ENCODE results near the gene LRSAM1. TPM values are rescaled to one million over a fixed set of nuclear protein-coding genes. Genes with fewer than 3 reads are reported as not detected.
A peak's percentile ranks its signal among the peaks of the same experiment; 100 is the strongest.
"Not testable (repeated sequence)": the region's sequence is repeated elsewhere in the genome, so short reads cannot be mapped to it uniquely, and the experiment has no call there.

The LRSAM1 gene
- polyA plus RNA-seq, 10 donors: 10.8 to 15.1 (median 13.6) TPM

DNA sequence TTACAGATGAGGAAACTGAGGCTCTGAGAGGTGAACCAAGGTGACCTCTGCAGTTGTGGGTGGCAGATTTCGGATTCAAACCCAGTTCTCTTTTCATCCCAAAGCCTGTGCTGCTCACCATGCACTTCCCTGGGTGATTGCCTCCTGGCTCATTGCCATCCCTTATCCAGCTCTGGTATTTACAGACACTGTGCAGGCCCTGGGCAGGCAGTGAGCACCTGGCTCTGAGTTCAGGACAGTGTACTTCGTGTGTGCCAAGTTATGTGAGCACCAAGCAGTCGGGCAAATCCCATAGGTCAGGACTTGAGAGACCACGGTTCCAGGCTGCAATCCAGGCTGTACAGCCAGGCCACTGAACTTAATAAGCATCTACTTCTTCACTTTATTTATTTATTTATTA is 1.4 kb downstream of the LRSAM1 start:
- DNase-seq: peak in 1 of 3 donors; percentile 29

DNA sequence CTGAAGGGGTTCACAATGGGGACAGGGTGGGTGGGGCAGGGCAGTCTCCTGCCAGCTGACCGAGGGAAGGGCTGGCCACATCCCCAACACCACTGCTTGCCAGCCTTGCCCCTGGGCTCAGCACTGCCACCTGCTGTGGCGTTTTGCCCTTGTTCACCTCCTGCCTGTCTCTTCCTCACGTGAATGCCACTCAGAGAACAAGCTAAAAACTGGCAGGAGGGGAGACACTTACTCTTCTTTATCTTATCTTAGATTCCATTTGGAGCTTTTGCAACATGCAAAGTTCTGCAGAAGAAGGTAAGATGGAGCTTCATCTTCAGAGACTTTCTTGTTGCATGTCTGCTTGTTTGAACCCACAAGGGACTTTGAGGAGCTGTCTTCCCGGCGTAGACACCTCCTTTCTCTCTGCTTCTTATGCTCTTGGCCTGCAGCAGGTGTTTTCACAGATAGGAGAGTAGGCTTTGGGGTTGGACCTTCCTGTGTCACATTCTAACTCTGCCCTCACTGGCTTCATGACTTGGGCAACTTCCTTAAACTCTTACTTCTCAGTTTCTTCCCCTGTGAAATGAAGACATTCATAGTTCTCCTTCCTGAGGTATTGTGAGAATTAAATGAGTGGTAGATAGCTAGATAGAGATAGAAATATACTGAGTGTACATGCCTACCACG is 4.1 kb downstream of the LRSAM1 start:
- DNase-seq: no peak

DNA sequence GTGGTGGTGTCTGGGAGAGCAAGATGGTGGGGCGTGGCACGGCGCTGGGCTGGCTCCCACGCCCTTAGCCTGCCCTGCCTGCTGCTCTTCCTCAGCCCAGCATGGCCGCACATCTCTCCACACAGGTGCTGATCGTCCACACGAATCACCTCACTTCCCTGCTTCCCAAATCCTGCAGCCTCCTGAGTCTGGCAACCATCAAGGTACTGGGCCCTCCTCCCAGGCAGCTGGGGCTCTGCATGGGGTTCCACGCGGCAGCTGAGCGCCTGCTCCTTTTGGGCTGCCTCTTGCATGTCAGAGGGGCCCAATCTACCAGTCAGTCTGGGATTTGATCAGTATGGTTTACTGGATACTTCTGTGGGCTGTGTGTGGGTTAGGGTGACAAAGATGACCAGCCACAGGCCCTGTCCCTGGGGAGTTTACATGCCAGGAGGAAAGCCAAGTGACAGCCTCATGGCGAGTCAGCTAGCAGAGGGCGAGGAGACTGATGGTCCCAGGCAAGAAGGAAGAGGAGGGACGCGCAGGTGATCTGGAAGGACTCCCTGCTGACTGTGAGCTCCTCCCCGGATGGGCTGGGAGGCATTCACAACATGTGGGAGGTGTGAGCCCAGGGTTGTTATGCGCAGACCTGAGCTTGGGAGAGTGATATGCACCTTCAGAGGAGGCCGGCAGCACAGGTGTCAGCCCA is 6.0 kb downstream of the LRSAM1 start:
- DNase-seq: no peak

DNA sequence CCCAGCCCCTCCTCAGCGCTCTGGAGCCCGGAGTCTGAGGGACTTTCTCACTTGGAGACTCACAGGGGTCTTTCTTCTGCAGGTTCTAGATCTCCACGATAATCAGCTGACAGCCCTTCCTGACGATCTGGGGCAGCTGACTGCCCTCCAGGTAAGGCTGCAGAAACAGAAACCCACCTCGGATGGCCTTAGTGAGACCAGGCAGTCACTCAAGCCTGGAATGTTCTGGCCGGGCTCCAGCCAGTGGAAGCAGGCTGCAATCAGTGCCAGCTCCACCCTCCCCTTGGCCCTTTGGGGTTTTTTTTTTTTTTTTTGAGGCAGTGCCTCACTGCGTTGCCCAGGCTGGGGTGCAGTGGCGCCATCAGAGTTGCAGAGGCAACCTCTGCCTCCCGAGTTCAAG is 7.6 kb downstream of the LRSAM1 start:
- no peak for DNase-seq

DNA sequence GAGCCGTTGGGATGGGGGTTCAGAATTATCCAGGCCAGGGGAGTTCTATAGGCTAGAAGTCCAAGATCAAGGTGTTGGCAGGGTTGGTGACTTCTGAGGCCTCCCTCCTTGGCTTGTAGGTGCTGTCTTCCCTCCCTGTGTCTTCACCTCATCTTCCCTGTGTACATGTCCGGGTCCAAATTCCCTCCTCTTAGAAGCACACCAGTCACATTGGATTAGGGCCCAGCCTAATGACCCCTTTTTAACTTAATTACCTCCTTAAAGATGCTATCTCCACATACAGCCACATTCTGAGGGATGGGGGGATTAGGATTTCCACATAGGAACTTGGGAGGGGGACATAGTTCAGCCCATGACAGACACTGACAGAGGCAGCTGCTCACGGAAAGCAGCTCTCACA is 12.1 kb downstream of the LRSAM1 start:
- no peak for DNase-seq

DNA sequence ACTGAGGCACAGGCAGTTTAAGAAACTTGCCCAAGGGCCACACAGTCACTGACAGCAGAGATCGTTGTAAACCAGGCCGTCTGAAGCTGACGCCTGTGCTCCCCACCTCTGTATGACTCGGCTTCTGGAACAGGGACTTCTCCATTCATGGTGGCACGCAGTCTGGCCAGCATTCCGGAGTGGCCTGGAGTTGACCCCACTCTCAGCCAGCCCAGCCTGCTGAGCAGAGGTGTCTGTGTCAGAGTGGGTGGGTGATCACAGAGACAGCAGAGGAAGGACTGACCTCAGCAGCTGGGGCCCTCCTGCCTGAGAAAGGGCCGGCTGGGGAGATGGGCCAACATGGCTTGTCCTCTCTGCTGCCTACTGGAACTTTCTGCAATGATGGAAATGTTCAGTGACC is 12.6 kb downstream of the LRSAM1 start:
- DNase-seq: peak in 2 of 3 donors; percentile 20 to 27

DNA sequence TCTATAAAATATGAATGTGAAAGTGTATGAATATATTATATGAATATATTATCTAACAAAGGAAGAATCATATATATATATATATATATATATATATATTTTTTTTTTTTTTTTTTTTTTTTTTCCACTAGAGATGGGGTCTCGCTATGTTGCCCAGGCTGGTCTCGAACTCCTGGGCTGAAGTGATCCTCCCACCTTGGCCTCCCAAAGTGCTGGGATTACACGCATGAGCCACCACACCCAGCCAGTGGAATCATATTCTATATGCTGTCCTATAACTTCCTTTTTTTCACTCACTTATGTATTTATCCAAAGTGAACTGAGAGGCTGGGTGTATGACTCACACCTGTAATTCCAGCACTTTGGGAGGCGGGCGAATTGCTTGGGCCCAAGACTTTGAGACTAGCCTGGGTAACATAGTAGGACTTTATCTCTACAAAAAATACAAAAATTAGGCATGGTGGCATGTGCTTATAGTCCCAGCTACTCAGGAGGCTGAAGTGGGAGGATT is 15.2 kb downstream of the LRSAM1 start:
- not testable (repeated sequence) for DNase-seq

DNA sequence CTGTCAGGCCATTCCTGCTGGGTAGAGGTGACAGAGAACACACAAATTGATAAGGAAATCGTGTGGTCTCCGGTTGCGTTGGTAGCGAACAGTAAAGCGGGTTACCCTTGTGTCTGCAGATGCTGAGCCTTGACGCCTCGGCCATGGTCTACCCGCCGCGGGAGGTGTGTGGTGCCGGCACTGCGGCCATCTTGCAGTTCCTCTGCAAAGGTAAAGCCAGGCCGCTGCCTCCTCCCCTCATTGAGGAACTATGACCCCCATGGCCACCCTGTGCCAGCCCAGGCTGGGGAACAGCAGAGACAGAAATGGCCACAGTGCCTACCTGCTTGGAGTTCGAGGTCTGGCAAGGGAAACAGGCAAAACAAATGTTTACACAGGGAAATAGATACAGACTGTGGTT is 16.3 kb downstream of the LRSAM1 start:
- DNase-seq: no peak

DNA sequence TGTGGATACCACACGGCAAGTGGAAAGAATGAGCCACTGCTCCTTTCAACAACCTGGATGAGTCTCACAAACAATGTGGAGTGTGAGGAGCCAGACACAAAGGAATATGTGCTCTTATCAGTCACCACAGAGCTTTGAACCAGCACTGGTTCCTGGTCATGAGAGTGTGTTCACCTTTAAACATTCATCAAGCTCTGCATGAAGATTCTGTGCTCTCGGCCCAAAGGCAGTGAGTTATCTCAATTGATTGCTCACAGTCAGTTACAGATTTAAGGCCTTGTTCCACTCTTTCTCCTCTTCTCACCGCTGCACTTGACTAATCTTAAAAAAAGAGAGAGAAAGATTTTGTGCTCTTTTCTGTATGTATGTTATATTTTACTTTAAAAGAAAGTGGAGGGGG is 19.4 kb downstream of the LRSAM1 start:
- DNase-seq: no peak

DNA sequence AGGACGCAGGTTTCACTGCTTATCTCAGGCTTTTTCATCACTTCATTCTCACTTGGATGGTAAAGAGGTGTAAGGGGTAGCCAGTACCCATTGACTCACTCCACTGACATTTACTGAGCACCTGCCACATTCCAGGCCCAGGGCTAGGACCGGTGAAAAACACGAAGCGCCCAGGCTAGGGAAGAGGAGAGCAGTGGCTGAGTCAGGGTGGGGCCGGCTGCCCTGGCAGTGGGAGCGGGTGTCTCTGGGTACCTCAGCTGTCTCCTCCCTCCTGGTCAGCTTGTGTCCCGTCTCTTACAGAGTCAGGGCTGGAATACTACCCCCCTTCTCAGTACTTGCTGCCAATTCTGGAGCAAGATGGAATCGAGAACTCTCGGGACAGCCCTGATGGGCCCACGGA is 22.2 kb downstream of the LRSAM1 start:
- no peak for DNase-seq

DNA sequence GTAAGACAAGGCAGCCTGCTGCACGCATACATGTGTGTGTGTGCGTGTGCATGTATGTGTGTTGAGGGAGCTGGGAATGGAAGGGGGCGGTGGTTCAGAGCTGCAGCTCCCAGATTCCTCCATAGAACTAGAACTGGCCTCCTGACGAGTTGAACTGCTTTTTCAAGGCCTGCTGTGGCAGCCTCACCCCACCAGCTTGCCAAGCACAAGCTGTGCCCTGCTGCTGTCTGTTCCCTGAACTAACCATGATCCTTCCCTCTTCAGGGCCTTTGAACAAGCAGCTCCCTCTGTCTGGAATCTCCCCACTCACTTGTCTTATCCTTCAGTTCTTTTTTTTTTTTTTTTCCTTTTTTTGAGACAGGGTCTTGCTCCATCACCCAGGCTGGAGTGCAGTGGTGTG is 22.6 kb downstream of the LRSAM1 start:
- DNase-seq: no peak

DNA sequence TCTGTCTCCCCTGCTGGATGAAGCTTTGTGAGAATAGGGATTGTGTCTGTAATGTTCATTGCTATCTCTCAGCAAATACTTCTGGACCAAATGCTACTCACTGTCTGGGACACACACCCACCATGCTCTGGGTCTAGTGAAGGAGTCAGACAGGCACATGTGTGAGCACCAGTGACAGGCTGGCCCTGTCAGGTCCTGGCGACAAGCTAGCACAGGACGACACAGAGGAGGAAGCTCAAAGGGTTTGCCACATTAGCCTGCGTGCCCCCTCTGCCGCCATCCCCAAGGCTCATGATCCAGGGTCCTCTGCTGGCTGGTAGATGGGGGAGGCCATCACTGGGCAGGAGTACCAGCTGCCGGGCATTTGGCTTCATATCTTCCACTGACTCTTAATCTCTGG is 23.3 kb downstream of the LRSAM1 start:
- DNase-seq: no peak

DNA sequence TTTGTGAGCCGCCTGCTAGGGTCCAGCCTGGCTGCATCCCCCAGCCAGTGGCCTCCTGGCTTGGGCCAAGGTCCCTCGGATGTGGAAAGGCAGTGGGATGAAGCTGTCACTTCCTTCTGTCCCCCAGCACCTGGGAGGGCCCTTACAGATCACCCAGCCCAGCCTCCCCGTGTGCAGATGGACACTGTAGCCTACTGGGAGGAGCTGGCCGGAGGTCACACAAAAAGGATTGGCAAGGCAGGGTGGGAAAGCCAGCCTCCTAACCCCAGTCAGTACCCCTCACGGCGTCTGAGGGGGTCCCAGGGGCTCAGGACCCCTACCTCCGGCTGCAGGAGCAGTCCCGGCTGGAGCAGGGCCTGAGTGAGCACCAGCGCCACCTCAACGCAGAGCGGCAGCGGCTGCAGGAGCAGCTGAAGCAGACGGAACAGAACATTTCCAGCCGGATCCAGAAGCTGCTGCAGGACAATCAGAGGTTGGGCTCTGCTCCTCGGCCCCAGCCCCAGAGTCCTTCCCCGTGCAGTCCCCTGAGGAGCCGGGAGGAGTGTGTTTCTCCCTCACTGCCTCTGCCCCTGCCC is 28.3 kb downstream of the LRSAM1 start:
- DNase-seq: no peak

DNA sequence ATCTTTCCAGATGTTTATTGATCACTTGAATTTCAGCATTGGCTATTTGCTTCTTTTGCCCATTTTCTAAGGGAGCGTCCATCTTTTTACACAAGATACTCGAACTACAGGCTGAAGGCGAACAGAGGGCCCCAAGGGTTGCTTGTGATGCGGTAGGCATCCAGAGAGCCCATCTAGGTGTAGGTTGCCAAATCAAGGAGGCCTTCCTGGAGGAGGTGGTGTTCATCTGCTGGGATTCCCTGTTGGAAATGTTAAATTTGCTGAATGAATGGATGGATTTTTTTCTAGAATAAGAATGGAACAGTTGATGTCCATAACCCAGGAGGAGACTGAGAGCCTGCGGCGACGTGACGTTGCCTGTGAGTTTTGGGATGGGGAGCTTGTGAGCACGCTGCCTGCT is 31.4 kb downstream of the LRSAM1 start:
- no peak for DNase-seq

DNA sequence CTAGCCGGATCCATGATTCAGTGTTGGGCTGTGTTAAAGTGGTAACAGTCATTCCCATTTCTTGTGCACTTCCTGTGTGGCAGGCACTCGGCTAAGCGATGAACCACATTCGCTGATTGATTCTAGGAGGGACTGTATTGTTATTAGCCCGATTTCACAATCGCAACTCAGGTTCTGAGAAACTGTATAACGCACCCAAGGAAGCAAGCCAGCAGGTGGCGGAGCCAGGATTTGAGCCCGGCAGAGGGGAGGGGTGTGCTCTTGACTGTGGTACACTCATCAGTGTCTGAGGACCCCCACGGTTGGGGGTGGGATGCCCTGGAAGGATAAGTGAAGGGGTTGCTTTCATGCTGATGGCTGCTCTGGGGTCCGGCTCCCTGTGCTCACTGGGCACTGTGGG is 34.7 kb downstream of the LRSAM1 start:
- no peak for DNase-seq

DNA sequence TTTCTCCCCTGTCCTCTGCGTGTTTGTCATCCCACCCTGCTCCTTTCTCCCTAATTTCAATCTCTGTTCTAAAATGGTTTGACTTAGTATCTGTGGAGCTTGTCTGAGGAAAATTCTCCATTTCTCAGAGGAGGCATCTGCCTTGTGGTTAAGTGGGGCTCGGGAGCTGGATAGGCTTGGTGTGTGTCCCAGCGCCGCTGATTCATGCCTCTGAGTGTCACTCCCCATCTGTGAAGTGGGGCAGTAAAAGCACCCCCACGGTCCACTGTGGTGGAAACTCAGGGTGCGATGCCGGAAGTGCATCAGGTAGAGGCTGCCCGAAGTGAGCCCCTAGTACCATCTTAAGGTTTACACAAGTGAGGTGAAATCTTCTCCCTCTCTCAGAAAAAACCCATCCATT is 37.6 kb downstream of the LRSAM1 start:
- DNase-seq: no peak

DNA sequence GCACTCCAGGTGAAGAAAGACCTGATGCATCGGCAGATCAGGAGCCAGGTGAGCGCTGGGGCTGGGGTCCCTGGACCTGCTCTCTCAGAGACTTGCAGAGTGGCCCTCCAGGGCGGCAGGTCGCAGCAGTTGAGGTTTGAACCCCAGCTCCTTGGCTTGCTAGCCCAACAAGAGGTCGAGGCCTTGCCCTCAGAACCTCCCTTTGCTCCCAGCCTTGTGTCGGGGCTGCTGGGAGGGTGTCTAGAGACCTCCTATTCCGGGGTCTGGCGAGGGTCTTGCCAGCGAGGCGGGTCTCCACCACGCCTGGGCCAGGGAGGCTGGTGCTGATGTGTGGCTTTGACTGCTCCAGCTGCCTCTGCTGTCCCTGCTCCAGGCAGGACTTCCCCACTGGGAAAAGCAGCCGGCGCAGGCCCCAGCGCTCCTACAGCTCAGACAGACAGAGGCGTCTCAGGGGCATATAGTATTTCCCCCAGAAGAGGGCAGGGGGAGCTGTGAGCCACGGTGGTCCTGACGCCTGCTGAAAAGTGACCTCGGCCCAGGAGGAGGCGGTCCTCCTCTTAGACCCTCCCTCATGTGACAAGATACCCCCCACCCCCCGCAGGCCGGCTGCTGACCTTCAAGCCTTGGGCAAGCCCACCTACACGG is 38.3 kb downstream of the LRSAM1 start:
- DNase-seq: no peak

DNA sequence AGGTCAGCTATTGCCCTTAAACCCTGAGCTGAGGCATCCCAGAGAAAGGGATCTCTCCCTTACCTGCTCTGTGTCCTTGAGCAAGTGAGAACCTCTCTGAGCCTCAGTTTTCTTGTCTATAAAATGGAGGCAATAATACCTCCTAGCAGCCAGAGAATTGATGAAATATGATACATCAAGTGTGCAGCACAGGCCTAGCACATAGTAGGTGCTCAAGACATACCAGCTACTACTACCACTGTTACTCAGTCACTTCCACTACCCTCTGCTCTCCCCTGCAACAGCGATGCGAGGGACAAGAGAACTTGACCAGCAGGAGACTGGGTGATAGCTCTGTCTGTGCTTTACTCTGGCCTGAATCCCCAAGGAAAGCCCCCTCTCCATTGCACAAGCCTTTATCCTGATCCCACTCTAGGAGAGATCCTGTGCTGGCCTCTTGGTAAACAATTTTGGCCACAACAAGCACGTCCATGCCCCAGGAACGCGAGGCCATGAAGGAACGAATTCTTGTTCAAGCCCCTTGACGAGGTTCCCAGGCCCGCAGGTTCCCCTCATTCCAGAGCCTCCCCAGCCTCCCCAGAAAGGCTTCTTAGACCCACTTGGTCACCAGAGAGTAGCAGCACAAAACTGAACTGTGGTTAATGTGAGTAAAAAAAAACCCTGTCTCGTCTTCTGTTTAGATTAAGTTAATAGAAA is 39.4 kb downstream of the LRSAM1 start:
- DNase-seq: no peak

DNA sequence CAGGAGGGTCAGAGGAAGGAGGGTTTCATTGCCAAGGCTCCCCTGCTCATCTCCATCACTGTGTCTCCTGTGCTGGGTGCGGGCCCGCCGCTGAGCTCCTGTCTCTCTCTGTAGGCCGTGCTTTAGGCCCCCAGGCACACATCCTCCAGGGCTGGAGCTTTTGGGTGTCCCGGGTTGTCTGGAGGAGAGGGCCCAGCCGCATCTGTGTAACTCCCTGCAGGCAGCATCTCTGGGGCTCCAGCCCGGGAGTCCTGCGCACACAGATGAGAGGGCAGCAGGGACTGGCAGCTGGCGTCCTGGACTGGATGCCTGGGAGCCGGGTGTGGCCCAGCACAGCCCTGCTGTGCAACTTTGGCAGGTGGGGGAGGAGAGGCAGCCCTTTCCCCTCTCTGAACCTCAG is 40.2 kb downstream of the LRSAM1 start:
- DNase-seq: no peak

DNA sequence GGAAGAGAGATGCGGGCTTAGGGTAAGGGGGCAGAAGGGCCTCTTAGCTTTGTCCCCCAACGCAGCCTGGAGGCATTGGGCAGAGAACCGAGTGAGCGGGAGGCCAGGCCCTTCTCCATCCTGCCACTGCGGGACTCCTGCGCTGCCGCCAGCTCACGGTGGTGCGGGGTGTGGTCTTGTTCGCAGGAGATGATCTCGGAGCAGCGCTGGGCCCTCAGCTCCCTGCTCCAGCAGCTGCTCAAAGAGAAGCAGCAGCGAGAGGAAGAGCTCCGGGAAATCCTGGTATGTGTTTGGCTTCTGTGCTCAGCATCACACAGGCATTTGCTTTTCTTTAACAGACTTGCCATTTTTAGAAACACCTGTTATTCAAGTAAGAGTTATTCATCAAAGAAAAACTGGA is 41.3 kb downstream of the LRSAM1 start:
- DNase-seq: no peak

DNA sequence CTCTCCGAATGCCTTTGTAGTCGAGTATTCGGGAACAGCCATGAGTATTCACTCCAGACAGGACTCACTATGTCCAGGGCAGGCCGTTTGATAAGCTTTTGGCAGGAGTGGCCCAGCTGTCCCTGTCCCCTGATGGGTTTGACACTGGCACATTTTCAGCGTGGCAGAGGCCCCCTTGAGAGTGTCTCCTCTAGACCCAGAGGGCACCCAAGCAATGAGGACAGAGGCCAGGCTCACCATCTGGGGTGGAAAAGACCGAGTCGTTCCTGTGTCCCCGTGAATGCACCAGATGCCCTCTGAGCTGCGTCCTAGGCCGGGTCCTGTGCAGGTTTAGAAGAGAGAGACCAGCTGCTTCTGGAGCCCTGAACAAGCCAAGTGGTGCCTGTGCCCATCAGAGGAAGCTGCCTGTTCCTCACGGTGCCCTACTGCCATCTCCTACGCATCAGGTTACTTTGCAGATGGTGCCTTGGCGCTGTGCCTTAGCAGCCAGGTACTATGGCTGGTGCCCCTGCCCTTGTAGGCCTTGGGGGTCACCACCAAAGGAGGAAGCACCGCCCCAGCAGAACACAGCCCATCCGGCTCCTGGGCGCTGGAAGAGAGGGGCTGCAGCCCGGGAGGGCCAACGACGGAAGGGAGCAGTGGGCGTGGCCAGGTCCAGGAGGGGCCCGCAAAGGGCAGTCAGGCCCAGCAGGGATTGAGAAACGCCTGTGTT is 42.4 kb downstream of the LRSAM1 start:
- DNase-seq: no peak

DNA sequence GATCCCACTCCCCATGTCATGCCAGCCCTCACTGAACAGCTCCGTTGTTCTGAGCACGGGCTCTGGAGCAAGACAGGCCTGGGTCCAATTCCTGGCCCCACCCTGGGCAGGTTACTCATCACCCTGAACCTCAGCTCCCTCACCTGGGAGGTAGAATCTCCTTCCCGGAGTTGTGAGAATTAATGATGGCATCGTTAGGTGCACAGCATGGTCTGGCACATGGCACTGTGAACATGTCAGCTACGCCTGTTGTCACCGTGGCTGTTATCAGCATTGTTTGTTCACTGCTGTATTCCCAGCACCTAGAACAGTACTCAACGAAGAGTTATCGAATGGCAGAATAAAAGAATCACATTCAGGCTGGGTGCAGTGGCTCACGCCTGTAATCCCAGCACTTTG is 43.0 kb downstream of the LRSAM1 start:
- no peak for DNase-seq

All from muscle of back (tissue), 11 donors.